ENCODE measurements around the gene DIPK1B.

The DIPK1B gene

GRCh38 chr9:136711751-136712689, at the start of gene DIPK1B:
Gene DIPK1B (plus strand): TSS chr9:136712572. CDS start chr9:136712666, 94 bp downstream.
- no peaks in the 10 kb centered on the region for H3K36me3 ChIP-seq (ENCODE audit: insufficient read depth, low read length)
- H3K9ac ChIP-seq (ENCODE audit: low read length) = no peak within 1 kb of the TSS
- no peaks in the 10 kb centered on the region for H3K9me3 ChIP-seq (ENCODE audit: low read length)
- peaks cover 13% of the 10 kb centered on the region for H3K4me1 ChIP-seq (ENCODE audit: insufficient read depth, low read length)
- H3K27ac ChIP-seq (ENCODE audit: low read depth, low read length) = peak within 1 kb of the TSS; percentile 70
- peak within 1 kb of the TSS; percentile 41 to 52 for H3K4me3 ChIP-seq (ENCODE audit: low read depth in 1 of 2, low read length in 2 of 2)
- peaks cover 0 to 9% of the 10 kb centered on the region in 2 donors for H3K27me3 ChIP-seq (ENCODE audit: control insufficient read depth in 1 of 2, insufficient read depth in 2 of 2, low read length in 2 of 2)

DNA sequence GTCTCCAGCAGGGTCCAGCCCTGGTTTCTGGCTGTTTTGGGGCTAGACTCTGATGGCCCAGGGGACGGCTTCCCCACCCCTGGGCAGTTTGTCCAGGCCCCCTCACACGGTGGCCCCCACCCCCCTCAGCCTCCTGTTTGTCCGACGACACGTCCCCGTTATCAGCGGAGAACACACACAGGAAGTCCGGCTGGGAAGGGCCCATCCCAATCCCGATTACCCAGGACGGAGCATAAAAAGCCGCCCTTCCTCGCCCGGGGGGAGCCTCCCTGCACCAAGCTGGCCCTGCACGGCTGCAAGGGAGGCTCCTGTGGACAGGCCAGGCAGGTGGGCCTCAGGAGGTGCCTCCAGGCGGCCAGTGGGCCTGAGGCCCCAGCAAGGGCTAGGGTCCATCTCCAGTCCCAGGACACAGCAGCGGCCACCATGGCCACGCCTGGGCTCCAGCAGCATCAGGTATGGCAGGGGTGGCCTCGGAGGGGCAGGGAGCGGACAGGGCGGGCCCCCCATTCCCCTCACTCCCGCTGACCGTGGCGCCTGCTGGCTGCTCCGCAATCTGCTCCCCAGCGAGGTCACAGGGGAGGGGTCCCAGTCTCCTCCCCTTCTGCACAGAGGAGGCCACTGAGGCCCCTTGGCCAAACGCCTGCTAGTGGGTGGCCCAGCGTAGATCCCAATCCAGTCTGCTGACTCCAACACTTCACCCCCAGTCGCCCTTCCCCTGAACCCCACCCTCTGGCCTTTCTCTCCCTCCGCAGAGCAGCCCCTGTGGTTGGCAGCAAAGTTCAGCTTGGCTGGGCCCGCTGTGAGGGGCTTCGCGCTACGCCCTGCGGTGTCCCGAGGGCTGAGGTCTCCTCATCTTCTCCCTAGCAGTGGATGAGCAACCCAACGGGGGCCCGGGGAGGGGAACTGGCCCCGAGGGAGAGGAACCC, 49.5 kb upstream of the DIPK1B start, which contains the start of gene EGFL7:
Gene EGFL7, plus strand, starts transcription at position 261 of the 926 bp plus-strand sequence. CDS start 5,367 bp downstream, outside the sequence.
- Histone ChIP-seq H3K4me3 (ENCODE audit: low read depth in 1 of 2, low read length in 2 of 2) (peak within 1 kb of the TSS in 1 of 2 donors; percentile 14), H3K4me1 (ENCODE audit: insufficient read depth, low read length) (no peaks in the 10 kb centered on the region), H3K9me3 (ENCODE audit: low read length) (no peaks in the 10 kb centered on the region), H3K36me3 (ENCODE audit: insufficient read depth, low read length) (no peaks in the 10 kb centered on the region), H3K9ac (ENCODE audit: low read length) (no peak within 1 kb of the TSS), H3K27ac (ENCODE audit: low read depth, low read length) (no peak within 1 kb of the TSS), H3K27me3 (ENCODE audit: control insufficient read depth in 1 of 2, insufficient read depth in 2 of 2, low read length in 2 of 2) (peaks cover 10 to 87% of the 10 kb centered on the region in 2 donors)

- Histone ChIP-seq H3K36me3 (ENCODE audit: insufficient read depth, low read length) (no peaks in the 10 kb centered on the region), H3K27me3 (ENCODE audit: control insufficient read depth in 1 of 2, insufficient read depth in 2 of 2, low read length in 2 of 2) (peaks cover 6 to 84% of the 10 kb centered on the region in 2 donors), H3K27ac (ENCODE audit: low read depth, low read length) (no peak overlapping the region), H3K9ac (ENCODE audit: low read length) (no peak overlapping the region), H3K4me1 (ENCODE audit: insufficient read depth, low read length) (no peaks in the 10 kb centered on the region), H3K4me3 (ENCODE audit: low read depth in 1 of 2, low read length in 2 of 2) (peak overlapping the region in 1 of 2 donors; percentile 23), H3K9me3 (ENCODE audit: low read length) (no peaks in the 10 kb centered on the region)
Measured at GRCh38 chr9:136664000-136664915, 48.1 kb upstream of the DIPK1B start.

DNA sequence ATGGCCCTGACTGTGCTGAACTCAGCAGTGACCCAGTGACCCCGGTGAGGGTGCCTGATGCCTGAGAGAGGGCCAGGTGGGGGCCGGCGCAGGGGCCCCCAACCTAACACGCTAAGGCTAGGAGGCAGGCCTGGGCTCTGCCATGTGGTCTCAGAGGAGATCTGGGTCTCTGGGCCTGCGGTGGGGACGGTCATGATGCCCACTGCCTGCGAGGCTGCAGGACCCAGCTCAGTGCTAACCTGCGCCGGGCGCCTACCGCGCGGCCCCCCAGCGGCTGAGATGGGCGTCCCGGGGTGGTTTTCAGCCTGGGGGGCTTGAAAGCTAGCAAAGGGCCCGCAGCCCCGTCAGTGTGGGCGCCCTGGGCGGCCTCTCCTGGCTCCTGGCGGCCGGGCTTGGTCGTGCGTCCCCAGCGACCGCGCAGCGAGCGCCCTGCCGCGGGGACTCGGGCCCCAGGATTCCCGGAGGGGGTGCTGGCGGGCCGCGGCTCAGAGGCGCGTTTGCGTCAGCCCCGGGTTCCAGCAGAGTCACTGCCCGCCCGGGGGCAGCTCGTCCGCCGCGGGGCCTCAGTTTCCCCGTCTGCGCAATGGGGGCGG, 47.2 kb upstream of the DIPK1B start:
- no peaks in the 10 kb centered on the region for H3K9me3 ChIP-seq (ENCODE audit: low read length)
- H3K36me3 ChIP-seq (ENCODE audit: insufficient read depth, low read length) = no peaks in the 10 kb centered on the region
- H3K9ac ChIP-seq (ENCODE audit: low read length) = no peak overlapping the region
- H3K4me1 ChIP-seq (ENCODE audit: insufficient read depth, low read length) = no peaks in the 10 kb centered on the region
- H3K27me3 ChIP-seq (ENCODE audit: control insufficient read depth in 1 of 2, insufficient read depth in 2 of 2, low read length in 2 of 2) = peaks cover 6 to 84% of the 10 kb centered on the region in 2 donors
- H3K27ac ChIP-seq (ENCODE audit: low read depth, low read length) = no peak overlapping the region
- H3K4me3 ChIP-seq (ENCODE audit: low read depth in 1 of 2, low read length in 2 of 2) = peak overlapping the region; percentile 20 to 23

DNA sequence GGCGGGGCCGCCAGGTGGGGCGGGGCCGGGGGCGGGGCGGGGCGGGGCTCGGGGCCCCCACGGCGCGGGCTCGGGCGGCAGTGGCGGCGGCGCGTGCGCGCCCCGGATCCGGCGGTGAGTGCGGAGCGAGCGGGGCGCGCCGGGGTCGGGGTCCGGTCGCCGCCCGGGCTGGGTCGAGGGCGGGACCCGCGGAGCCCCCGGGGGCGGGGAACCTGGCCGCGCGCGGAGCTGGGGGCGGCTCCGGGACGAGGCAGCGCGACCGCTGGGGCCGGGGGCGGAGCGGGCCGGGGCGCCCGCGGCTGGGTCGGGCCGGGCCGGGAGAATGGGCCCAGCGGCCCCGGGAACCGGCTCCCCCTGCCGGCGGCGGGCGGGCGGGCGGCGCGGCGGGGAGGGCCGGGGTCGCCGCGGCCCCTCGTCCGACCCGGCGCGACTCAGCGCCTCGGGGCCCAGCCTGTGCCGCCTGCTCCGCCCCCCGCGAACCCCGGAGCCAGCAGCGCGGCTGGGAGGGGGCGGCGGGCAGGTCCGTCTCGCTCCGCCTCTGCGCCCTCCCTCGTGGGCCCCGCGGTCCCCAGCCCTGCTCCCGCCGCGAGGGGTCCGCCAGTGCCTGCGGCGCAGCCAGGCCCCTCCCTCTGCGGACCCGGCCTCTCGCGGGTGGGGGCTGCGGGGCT, 46.5 kb upstream of the DIPK1B start:
- no peak overlapping the region for H3K4me3 ChIP-seq (ENCODE audit: low read depth in 1 of 2, low read length in 2 of 2)
- no peaks in the 10 kb centered on the region for H3K4me1 ChIP-seq (ENCODE audit: insufficient read depth, low read length)
- no peak overlapping the region for H3K27ac ChIP-seq (ENCODE audit: low read depth, low read length)
- no peak overlapping the region for H3K9ac ChIP-seq (ENCODE audit: low read length)
- no peaks in the 10 kb centered on the region for H3K36me3 ChIP-seq (ENCODE audit: insufficient read depth, low read length)
- H3K27me3 ChIP-seq (ENCODE audit: control insufficient read depth in 1 of 2, insufficient read depth in 2 of 2, low read length in 2 of 2) = peaks cover 6 to 85% of the 10 kb centered on the region in 2 donors
- H3K9me3 ChIP-seq (ENCODE audit: low read length) = no peaks in the 10 kb centered on the region

DNA sequence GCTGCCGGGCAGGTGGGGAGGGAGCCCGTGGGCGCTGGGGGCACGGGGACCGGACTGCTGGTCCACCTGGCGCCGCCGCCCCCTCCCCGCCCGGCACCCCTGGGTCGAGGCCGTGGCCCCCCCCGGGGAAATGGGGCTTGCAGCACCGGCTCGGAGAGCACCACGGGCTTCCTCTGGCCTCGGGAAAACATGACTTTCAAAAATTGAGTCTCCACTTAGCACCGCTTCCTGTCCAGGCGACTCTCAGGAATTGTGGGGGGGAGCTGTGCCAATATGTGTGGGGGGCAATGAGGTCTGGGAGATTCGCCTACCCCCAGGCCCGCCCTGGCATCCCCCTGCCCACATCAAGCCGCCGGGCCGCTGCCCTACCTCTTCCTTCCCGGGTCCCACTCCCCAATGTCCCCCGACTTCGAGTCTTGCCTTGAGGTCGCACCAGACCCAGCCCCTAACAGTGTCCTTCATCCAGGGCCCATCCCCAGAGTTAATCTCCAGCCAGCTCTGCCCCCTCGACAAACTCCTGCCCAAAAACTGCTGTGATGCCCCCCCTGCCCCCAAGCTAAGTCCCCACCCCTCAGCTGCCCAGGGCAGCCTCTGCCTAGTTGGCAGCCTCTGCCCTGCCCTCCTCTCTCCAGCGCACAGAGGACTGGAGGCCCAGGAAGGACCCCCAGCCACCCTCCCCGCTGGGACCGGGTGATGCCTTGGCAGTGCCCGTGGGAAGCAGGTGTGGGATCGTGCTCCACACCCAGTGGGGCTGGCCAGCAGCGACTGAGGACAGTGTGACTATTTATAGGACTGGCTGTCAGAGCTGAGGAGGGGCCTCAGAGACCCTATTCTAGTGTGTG, 45.8 kb upstream of the DIPK1B start:
- Histone ChIP-seq H3K9me3 (ENCODE audit: low read length) (no peaks in the 10 kb centered on the region), H3K27me3 (ENCODE audit: control insufficient read depth in 1 of 2, insufficient read depth in 2 of 2, low read length in 2 of 2) (peaks cover 6 to 83% of the 10 kb centered on the region in 2 donors), H3K27ac (ENCODE audit: low read depth, low read length) (no peak overlapping the region), H3K9ac (ENCODE audit: low read length) (no peak overlapping the region), H3K4me3 (ENCODE audit: low read depth in 1 of 2, low read length in 2 of 2) (no peak overlapping the region), H3K36me3 (ENCODE audit: insufficient read depth, low read length) (no peaks in the 10 kb centered on the region), H3K4me1 (ENCODE audit: insufficient read depth, low read length) (no peaks in the 10 kb centered on the region)

DNA sequence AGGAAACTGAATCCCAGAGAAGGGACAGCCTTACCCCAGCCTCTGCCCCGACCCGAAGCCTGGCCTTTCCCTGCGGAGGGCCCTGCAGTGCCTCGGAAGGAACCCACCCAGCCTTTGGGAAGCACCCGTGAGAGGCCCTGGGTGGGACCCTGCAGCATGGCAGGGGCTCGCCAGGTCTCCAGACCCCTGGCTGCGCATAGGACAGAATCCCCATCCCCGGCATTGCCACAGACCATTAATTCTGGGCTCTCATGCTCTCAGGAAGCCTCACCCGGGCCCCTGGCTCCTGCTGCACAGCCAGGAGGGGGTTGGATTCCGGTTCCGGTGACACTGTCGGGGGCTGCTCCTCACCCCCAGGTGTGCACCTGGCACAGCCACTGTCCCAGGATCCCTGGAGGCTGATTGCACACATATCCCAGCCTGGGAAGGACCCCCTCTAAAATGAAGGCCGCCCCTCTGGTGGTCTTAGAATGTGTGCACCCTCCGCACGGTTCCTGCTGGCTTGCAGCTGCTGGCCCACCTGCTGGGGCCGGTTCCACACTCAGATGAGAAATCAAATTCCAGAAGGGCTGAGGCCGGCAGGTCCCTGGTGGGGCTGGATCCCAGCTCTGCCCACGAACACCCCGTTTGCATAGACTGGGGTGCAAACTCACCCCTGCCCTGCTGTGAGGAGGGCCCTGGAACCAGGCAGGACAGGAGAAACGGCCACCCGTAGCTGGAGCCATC, 45.0 kb upstream of the DIPK1B start:
- Histone ChIP-seq H3K4me1 (ENCODE audit: insufficient read depth, low read length) (no peaks in the 10 kb centered on the region), H3K9ac (ENCODE audit: low read length) (no peak overlapping the region), H3K27ac (ENCODE audit: low read depth, low read length) (no peak overlapping the region), H3K27me3 (ENCODE audit: control insufficient read depth in 1 of 2, insufficient read depth in 2 of 2, low read length in 2 of 2) (peaks cover 6 to 79% of the 10 kb centered on the region in 2 donors), H3K9me3 (ENCODE audit: low read length) (no peaks in the 10 kb centered on the region), H3K36me3 (ENCODE audit: insufficient read depth, low read length) (no peaks in the 10 kb centered on the region), H3K4me3 (ENCODE audit: low read depth in 1 of 2, low read length in 2 of 2) (no peak overlapping the region)

GRCh38 chr9:136667940-136668760, 44.2 kb upstream of the DIPK1B start:
- Histone ChIP-seq H3K9me3 (ENCODE audit: low read length) (no peaks in the 10 kb centered on the region), H3K4me1 (ENCODE audit: insufficient read depth, low read length) (no peaks in the 10 kb centered on the region), H3K27me3 (ENCODE audit: control insufficient read depth in 1 of 2, insufficient read depth in 2 of 2, low read length in 2 of 2) (peaks cover 6 to 72% of the 10 kb centered on the region in 2 donors), H3K36me3 (ENCODE audit: insufficient read depth, low read length) (no peaks in the 10 kb centered on the region), H3K9ac (ENCODE audit: low read length) (no peak overlapping the region), H3K4me3 (ENCODE audit: low read depth in 1 of 2, low read length in 2 of 2) (no peak overlapping the region), H3K27ac (ENCODE audit: low read depth, low read length) (no peak overlapping the region)
